Left hindlimb (tissue), 1 donor: Measurements from ENCODE around the gene GIPC2.
"Not testable (repeated sequence)": the region's sequence is repeated elsewhere in the genome, so short reads cannot be mapped to it uniquely, and the experiment has no call there.

ENCODE experiments used
- DNase-seq: peaks from one replicate; pipeline ENCODE4 v3.0.0-alpha.2; 2018

GIPC2 gene

DNA sequence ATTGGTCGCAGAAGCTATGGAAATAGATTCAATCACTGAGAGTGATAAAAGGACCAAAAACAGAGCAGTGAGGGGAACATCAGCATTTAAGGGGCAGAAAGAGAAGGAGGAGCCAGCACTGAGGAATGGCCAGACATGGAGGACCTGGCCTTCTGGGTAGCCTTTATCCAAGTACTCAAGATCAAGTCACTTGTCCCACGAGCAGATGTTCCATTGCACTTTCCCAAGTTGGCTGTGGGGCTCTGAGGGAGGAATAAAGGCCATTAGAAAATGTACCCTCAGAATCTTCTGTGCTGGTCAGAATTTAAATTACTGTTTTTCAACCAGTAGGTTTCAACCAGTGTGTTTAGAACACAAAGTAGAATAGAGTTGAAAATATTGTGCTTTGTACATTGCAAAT lies 55.3 kb downstream of the GIPC2 start:
- DNase-seq = no peak

DNA sequence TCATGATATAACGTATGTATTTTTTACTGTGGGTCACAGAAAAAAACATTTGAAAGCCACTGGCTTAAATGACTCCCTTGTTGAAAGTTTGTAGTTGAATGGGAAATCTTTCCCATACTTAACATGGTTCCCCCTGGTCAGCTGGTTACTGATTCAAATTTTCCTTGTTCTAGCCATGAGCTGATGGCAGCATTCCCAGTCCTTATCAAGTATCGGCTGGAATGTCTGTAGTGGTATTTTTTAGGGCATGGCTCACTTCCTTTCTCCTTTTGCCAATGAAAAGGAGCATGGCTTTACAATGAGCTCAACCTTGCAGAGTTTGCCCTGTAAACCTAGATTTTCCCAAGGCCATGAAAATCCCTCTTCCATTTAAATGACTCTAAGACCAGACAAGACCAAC lies 55.7 kb downstream of the GIPC2 start:
- DNase-seq = no peak

DNA sequence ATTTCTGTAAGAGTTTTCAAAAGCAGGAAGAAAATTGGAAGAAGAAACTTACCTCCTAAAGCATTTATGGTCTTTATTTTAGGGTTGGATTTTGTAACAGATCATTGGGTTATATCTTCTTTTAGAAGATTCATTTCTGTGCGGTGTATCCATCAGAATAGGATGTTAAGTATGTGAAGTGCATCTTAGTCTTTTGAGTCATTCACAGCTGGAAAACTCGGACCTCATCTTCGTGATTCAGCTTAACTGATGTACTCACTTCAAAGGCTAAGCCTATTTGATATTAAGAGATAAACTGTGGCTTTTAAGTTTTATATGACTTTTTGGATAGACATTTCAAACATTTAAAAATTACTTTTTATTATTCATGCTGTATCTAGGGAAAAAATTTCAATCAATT lies 56.3 kb downstream of the GIPC2 start:
- no peak for DNase-seq

DNA sequence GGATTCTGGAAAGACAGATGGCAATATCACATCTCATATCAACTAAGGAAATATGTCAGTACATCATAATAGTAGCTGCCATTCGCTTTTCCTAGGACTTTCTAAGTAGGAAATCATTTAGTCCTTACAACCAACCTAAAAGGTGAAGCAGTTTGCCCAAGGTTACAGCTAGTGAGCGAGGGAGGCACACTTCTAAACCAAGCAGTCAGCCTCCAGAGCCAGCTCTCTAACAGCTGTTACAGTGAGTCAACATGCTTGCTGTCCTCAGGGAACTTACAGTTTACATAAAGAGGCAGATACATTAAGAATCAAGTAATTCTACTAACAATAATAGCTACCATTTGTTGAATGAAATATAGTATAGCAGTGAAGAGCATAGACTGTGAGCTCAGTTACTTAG lies 57.1 kb downstream of the GIPC2 start:
- DNase-seq = no peak

DNA sequence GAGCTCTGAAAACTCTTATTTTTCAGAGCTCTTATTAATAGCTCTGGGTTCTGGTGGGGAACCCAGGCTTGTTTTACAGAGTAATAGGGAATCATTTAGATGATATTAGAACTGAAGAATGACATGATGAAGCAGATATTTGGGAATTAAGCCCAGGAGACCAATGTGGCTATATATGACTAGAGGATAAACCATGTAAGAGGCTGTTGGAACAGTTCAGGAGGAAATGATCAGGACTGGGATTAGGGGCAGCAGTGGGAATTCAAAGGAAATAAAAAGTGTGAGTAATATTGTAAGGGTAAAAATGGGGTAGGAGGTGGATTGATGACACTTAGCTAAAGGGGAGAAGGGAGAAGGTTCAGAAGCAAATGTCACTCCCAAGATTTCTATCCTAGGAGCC lies 58.6 kb downstream of the GIPC2 start:
- DNase-seq = no peak

DNA sequence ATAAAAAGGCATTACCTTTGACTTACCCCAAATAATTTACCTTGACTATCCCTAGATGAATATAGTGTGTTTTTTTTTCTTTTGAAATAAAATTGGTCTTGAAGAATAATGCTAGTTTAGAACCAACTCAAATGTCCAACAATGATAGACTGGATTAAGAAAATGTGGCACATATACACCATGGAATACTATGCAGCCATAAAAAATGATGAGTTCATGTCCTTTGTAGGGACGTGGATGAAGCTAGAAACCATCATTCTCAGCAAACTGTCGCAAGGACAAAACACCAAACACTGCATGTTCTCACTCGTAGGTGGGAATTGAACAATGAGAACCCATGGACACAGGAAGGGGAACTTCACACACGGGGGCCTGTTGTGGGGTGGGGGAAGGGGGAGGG lies 63.9 kb downstream of the GIPC2 start:
- not testable (repeated sequence) for DNase-seq

DNA sequence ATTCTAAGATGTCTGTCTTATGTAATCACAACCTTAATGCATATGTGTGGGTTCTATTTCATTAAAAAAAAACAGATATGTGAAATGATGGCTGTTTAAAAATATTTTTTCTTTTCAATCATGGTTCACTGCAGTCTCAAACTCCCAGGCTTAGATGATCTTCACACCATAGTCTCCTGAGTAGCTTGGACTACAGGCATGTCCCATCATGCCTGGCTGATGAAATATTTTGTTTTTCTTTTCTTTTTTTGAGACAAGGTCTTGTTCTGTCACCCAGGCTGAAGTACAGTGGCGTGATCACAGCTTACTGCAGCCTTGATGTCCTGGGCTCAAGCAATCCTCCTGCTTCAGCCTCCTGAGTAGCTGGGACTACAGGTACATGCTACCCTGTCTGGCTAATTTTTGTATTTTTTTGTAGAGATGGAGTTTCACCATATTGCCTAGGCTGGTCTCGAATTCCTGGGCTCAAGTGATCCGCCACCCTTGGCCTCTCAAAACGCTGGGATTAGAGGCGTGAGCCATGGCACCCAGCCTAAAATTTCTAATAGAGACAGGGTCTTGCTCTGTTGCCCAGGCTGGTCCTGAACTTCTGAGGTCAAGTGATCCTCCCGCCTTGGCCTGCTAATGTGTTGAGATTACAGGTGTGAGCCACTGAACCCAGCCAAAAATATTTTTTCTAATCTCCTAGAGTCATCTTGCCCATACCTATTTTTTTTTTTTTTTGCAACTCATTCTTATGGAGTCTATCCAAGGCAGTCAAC lies 67.6 kb downstream of the GIPC2 start:
- DNase-seq = no peak

DNA sequence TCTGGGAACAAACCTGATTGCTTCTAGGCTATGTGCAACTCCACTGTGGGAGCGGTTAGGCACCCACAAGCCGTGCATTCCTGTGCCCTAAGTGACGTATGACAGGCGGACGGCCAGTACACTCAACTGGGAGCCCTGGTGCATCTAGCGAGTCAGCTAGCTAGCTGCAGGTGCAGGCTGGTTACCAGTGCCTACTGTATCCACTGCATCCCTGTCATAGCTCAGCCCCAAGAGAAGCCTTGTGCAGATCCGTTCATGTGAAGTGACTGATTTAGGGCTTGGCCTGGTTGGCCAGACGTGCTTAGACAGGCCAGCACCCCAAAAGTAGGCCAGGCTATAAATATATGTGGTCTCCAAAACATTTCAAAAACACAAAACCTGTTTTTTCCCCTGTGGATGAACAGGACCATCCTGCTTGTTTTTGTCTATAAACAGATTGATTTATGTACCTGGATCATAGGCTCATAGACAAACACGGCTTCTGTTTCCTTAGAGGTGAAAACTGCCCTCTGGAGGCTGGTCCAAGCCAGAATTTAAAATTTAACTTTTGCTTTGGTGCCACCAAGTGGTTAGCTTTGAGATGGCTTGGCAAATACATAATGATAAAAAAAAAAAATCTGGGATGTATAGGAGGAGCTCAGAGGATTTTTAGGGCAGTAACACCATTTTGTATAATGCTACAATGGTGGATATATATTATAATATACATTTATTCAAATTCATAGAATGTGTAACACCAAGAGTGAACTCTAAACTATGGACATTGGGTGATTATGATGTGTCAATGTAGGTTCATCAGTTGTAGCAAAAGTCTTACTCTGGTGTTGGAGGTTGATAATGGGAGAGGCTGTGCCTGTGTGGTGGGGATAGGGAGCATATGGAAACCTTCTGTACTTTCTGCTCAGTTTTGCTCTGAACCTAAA lies 68.5 kb downstream of the GIPC2 start:
- DNase-seq = peak; percentile 71

DNA sequence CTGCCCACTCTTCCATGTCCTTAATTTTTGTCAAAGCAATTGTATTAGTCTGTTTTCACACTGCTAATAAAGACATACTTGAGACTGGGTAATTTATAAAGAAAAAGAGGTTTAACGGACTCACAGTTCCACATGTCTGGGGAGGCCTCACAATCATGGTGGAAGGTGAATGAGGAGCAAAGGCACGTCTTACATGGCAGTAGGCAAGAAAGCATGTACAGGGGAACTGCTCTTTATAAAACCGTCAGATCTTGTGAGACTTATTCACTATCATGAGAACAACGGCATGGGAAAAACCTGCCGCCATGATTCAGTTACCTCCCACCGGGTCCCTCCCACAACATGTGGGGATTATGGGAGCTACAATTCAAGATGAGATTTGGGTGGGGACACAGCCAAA lies 74.7 kb downstream of the GIPC2 start:
- not testable (repeated sequence) for DNase-seq

DNA sequence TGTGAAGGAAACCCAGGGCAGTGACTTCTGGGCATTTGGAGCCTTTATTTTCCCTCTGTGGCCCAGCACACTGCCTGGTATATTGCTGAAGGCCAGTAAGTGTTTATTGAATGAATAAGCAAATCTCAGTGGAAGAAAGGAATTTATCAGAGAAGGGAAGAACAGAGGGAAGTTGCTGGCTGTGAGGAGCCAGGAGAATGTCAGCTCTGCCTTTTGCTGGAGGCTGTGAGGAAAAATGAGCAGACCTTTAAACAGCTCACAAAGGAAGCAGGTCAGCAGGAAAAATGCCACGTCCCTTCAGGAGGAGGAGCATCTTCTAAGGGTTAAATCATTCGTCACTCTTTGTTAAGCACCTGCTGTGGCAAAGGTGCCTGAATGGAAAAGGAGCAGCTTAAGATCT lies 75.9 kb downstream of the GIPC2 start:
- no peak for DNase-seq

DNA sequence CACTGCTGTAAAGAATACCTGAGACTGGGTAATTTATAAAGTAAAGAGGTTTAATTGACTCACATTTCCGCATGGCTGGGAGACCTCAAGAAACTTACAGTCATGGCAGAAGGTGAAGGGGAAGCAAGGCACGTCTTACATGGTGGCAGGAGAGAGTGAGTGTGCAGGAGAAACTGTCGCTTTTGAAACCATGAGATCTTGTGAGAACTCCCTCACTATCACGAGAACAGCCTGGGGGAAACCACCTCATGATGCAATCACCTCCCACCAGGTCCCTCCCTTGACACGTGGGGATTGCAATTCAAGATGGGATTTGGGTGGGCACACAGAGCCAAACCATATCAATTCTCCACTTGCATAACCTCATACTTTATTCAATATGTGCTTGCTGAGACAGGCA lies 76.6 kb downstream of the GIPC2 start:
- no peak for DNase-seq

DNA sequence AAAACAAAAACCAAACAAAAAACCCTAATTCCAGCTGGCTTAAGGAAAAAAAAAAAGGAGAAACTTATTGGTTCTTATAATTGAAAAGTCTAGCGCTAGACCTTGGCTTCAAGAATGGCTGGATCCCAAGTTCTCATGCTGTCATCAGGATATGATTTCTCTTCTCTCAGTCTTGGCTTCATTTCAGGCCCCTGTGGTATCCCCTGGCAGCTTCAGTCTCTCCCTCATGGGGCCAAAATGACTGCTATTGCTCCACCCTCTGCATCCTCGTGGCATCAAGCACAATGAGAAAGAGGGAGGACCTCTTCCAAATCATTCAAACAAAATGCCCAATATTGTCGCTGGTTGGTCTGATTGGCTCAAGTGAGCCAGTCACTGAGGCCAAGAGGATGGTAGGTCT lies 80.7 kb downstream of the GIPC2 start:
- no peak for DNase-seq

DNA sequence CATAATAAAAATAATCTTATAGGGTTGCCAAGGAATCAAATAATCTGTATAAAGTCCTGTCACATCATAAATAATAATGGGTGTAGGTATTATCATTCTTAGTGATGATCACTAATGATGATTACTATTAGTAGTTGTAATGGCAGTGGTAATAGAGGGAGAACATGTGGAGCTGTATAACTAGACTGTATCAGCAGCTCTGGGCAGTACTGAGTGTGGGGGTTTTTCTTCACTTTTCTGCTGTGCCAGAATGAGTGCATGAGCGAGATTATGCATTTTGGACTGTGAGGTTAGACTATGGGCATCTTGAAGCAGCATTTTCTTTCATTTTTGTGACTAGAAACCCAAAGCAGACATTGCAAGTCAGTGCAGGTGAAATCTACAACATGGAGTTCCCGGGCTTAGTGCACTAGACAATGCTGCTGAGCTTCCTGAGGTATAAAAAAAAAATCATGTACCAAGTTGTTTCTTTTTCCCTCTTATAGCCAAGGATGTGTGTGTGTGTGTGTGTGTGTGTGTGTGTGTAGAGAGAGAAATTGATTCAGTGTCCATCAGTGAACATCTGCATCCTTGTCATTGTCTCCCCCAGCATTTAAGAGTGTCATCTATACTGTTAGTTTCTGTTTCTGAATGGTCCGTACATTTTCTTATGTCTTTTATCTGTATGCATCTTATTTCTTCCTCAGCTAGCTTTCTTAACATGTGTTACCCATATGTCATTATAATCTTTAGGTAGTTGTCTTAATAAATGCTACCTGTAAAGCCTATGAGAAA lies 86.6 kb downstream of the GIPC2 start:
- DNase-seq = no peak

DNA sequence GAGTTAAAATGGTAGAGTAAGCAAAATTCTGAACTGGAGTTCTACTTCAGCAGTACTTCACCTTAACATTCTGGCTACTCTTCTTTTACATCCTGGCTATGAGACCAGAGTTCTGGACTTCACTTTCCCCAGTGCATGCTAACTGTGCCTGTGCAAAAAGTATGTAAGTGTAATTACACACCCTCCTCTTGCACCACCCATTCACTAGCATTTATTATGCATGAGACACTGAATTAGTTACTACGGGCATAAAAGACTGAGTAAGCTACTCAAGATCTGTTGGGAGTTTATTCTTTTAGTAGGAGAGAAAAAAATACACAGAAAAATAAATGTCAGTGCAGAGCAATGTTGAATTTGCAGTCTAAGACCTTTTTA lies 87.2 kb downstream of the GIPC2 start:
- no peak for DNase-seq

DNA sequence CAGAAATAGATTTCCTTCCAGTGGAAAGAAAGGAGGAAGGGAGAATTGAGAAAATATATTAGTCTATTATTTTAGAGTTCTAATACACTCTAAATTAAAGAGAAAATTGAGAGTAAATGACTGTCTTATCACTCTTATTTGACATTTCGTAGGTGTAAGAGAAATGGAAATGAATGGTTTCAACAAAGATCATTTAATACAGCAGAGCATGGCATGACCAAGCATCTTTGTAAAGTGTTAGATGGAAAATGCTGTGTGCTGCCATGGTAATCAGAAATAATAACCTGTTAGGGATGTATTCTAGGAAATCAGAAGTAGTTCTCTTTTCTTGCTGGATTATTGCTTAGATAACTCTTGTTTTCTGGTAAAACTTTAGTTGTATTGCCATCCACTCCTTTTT lies 90.9 kb downstream of the GIPC2 start:
- no peak for DNase-seq

DNA sequence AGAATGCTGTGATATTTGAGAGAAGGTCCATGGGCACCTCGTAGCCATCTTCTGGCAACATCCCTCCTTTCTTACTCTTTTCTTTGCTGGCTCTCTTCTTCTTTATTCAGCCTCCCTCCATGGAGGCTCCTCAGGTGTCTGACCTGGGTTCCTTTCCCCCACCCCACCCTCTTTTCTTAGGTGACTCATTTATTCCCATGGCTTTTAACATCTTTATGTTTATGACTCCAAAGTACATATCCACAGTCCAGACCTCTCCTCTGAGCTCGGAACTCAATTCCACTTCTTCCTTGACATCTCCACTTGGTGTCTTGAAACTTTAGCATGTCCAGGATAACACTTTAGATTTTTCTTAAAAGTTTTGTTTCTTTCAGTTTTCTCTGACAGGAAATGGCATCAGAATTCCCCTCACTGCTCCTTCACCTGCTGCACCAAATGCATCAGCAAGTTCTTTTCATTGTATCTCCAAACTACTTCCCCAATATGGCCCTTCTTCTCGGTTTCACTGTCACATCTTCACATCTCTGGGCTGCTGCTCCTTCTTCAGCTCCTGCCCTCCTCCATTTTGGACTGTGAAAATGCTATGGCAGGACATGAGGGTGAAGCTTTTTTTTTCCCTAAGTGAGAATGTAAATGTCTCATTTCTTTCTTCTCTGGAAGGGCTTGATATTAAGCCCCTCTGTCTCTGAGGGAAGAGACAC lies 95.9 kb downstream of the GIPC2 start:
- DNase-seq = no peak

DNA sequence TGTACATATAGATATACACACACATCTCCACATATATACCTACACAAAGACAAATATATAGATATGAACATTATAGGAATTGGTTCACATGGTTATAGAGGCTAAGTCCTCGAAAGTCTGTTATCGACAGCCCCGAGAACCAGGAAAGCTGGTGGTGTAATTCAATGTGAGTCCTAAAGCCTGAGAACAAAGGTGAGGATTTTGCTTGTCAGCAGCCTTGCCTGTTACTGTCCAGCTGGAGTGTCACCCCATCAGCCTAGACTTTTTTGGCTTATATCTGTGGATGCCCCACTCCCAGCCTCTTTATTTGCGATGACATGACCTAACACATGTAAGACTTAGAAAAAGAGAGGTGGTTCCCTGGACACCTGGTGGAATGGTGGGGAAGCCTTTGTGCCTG lies 97.0 kb downstream of the GIPC2 start:
- DNase-seq = no peak

DNA sequence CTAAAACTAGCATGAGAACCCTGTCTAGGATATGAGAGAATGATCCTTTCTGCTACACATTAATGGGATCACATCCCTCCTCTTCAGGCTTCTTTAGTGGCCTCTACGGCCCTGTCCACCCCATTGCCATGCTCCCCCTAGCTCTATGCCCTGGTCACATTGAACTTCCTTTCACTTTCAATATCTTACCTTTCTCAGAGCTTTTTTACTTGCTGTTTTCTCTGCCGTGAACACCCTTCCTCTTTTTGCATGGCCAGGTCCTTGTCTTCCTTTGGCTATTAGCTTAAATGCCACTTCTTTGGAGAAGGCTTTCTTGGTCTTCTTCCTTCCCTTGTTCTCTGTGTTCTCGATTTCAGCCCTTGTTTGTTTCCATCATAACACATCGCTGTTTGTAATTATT lies 97.4 kb downstream of the GIPC2 start:
- DNase-seq = no peak

DNA sequence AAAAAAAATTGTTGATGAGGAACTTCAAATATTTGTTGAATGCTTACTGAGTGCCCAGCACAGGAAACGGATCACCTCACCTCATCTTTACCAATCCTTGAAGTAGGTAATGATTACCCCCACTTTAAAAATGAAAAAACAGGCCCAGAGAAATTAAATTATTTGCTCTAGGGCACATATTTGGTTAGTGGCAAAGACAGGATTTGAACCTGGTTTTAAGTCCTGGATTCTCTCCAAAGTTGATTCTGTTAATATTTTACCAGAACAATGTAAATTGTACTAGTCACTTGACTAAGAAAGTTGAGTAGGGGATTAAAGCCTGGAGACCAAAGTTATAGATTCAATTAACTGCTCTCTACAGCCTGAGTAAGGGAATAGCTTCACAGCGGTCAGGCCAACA lies 97.9 kb downstream of the GIPC2 start:
- no peak for DNase-seq

DNA sequence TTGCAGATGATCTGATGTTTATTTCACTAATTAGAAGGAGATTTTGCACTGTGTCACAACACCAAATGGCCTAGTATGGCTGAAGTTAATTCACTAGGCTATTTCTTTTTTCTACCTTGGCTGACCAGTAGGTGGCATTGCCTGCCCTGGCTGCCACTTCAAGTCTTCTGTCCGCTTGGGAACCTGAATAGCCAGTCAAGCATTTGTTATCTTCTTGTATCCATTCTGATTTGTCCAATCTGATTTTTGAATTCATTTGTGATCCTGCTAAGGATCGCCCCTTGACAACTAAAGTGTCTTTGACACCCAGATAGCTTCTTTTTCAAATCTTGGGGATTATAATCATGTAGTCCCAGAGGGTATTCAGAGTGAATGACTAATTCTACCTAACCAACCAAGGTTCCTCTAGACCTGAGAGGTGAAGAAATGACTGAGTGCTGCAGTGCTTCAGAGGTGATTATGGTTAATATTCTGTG lies 99.4 kb downstream of the GIPC2 start:
- DNase-seq = peak; percentile 43

DNA sequence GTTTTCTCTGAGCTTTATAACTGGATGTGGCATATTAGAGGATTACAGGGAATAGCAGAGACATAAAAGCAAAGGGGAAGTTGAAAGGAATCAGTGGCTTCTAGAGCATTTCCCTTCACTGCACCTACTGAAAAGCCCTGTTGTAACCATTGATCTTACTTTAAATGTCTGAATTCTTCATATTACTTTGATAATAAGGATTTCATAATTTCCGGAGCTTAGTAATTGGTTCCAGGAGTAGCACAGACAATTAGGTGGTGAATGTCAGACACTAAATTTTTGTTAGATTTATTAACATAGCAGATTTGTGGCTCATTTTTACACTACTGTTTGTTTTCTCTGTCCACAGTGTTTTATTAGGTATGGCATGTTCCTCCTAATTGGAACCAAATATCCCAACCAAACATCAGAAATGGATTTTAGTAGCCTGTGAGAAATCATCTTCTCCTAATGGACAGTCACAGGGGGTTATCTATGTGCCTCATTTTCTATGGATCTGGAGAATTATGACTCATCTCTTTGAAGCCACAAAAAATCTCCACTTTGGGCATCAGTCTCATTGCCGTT lies 100.5 kb downstream of the GIPC2 start:
- DNase-seq = no peak

DNA sequence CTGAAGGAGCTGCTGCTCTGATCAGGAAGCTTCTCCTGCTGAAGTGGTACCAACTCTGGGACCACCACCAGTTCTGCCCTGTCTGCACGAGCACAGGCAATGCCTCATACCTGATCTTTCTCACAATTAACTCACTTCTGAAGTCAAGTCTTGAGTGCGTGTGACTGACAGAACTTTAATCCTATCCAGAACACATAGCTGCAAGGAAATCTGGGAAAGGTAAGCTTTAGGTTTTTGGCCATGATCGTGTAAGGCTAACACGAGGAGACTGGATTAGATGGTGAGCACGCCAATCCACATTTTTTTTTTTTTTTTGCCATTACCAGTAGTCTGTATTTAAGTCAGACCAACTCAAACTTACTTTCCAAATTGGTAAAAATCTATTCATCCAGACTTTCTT lies 101.3 kb downstream of the GIPC2 start:
- DNase-seq = no peak
